SK-N-SH (cell line): Measurements from ENCODE around the gene MTIF2. TPM values are rescaled to one million over a fixed set of nuclear protein-coding genes. Genes with fewer than 3 reads are reported as not detected.

Source experiments
- CTCF ChIA-PET: fragments of 300-600, 350-600 bp; formaldehyde crosslinking; extraction: SDS; loops from one replicate; lab custom pipeline; 2021; lab: Yijun Ruan, JAX
- POLR2A ChIA-PET: fragments of 350-600 bp; sonication (Branson Sonifier 250); formaldehyde crosslinking; extraction: SDS; loops from one replicate; lab custom pipeline; 2020; ENCODE audit warnings: antibody characterized with exemption, inconsistent platforms; lab: Yijun Ruan, JAX
- DNase-seq: peaks from one replicate; pipeline ENCODE4 v3.0.0; 2012
- H2AFZ ChIP-seq: fragments of 200-600 bp; sonication (generic); 2 replicates; pipeline ENCODE4 v1.8.1; 2016; ENCODE audit warnings: antibody characterized with exemption, mild to moderate bottlenecking, low read depth
- H3F3A ChIP-seq: fragments of 200-600 bp; sonication (generic); replicated peaks from 2 replicates; pipeline ENCODE3; 2016; ENCODE audit warnings: antibody characterized with exemption, mild to moderate bottlenecking; ENCODE audit not compliant: insufficient read depth
- H3K27ac ChIP-seq, 2 experiments: fragments of 200-500 bp in 1 of 2; fragments of 200-600 bp in 1 of 2; sonication (Bioruptor generic) in 1 of 2; sonication (generic), shearing (Covaris generic) in 1 of 2; 2 replicates each; pipeline versions ENCODE4 v1.5.1 to v1.6.1; 2014 to 2016; ENCODE audit warnings: low read depth in 2 of 2, inconsistent platforms in 1 of 2, low read length in 1 of 2, mild to moderate bottlenecking in 1 of 2, mixed read lengths in 1 of 2
- H3K27me3 ChIP-seq: fragments of 200-600 bp; sonication (generic), shearing (Covaris generic); 2 replicates; pipeline ENCODE4 v1.6.1; 2016; ENCODE audit warnings: mixed run types; ENCODE audit not compliant: insufficient read depth
- H3K36me3 ChIP-seq, 2 experiments: fragments of 200-500 bp in 1 of 2; fragments of 200-600 bp in 1 of 2; sonication (Bioruptor generic) in 1 of 2; sonication (generic) in 1 of 2; replicated peaks in 1 of 2; 2 replicates each; pipeline versions ENCODE3 to v1.5.1; 2014 to 2016; ENCODE audit warnings: low read length in 1 of 2, mild to moderate bottlenecking in 1 of 2; ENCODE audit not compliant: insufficient read depth in 2 of 2, control insufficient read depth in 1 of 2
- H3K4me1 ChIP-seq, 2 experiments: fragments of 200-500 bp in 1 of 2; fragments of 200-600 bp in 1 of 2; sonication (Bioruptor generic) in 1 of 2; sonication (generic), shearing (Covaris generic) in 1 of 2; 2 replicates each; pipeline versions ENCODE4 v1.5.1 to v1.6.1; 2014 to 2016; ENCODE audit warnings: low read depth in 1 of 2, low read length in 1 of 2, mixed run types in 1 of 2; ENCODE audit not compliant: insufficient read depth in 2 of 2, control insufficient read depth in 1 of 2
- H3K4me2 ChIP-seq: fragments of 200-600 bp; sonication (generic), shearing (Covaris generic); 2 replicates; pipeline ENCODE4 v1.6.1; 2017; ENCODE audit warnings: mixed run types
- H3K4me3 ChIP-seq, 2 experiments: fragments of 200-500 bp in 1 of 2; fragments of 200-600 bp in 1 of 2; sonication (Bioruptor generic) in 1 of 2; sonication (generic), shearing (Covaris generic) in 1 of 2; 2 replicates each; pipeline versions ENCODE4 v1.5.1 to v1.8.1; 2014 to 2016; ENCODE audit warnings: low read depth in 2 of 2, inconsistent platforms in 1 of 2, low read length in 1 of 2, mild to moderate bottlenecking in 1 of 2, mixed read lengths in 1 of 2, moderate library complexity in 1 of 2
- H3K79me2 ChIP-seq: fragments of 200-600 bp; sonication (generic); 2 replicates; pipeline ENCODE4 v1.8.1; 2017; ENCODE audit warnings: mild to moderate bottlenecking; ENCODE audit not compliant: insufficient read depth
- H3K9ac ChIP-seq: fragments of 200-600 bp; sonication (generic); 2 replicates; pipeline ENCODE4 v1.6.1; 2017; ENCODE audit warnings: mixed run types
- H3K9me2 ChIP-seq: fragments of 200-600 bp; sonication (generic); 2 replicates; pipeline ENCODE4 v1.6.1; 2017; ENCODE audit warnings: mixed run types
- H3K9me3 ChIP-seq: fragments of 200-600 bp; sonication (generic); 2 replicates; pipeline ENCODE4 v1.6.1; 2017; ENCODE audit warnings: mixed run types, mild to moderate bottlenecking, moderate library complexity
- H4K20me1 ChIP-seq: fragments of 200-600 bp; sonication (generic); 2 replicates; pipeline ENCODE4 v1.6.1; 2017; ENCODE audit warnings: mild to moderate bottlenecking, mixed run types; ENCODE audit not compliant: insufficient read depth
- CHD2 ChIP-seq: fragments of 150-350 bp; IDR thresholded peaks from 2 replicates; pipeline ENCODE4 v1.6.1; 2018; ENCODE audit warnings: low read length; ENCODE audit not compliant: partially characterized antibody
- ELF1 ChIP-seq: IDR thresholded peaks from 2 replicates; pipeline ENCODE4 v1.4.0; 2012
- EZH2phosphoT487 ChIP-seq: fragments of 200-600 bp; sonication (generic); IDR thresholded peaks from 2 replicates; pipeline ENCODE4 v1.6.1; 2017; ENCODE audit warnings: low read depth, mixed run types, mild to moderate bottlenecking, antibody characterized with exemption, moderate library complexity, borderline replicate concordance
- FOSL2 ChIP-seq: IDR thresholded peaks from 2 replicates; pipeline ENCODE4 v1.4.0; 2012; ENCODE audit warnings: low read depth, mild to moderate bottlenecking, moderate library complexity, borderline replicate concordance
- FOXM1 ChIP-seq: IDR thresholded peaks from 2 replicates; pipeline ENCODE4 v1.4.0; 2012; ENCODE audit warnings: low read depth, mild to moderate bottlenecking
- JUND ChIP-seq: IDR thresholded peaks from 2 replicates; pipeline ENCODE4 v1.4.0; 2012
- MEF2A ChIP-seq: IDR thresholded peaks from 2 replicates; pipeline ENCODE4 v1.4.0; 2012; ENCODE audit warnings: low read depth, borderline replicate concordance
- MXI1 ChIP-seq: IDR thresholded peaks from 2 replicates; pipeline ENCODE4 v1.6.1; 2012; ENCODE audit warnings: mild to moderate bottlenecking, low read depth, low read length, improper control_type of control experiment
- NRF1 ChIP-seq: IDR thresholded peaks from 2 replicates; pipeline ENCODE4 v1.6.1; 2012; ENCODE audit warnings: low read depth, mild to moderate bottlenecking, low read length
- POLR2AphosphoS5 ChIP-seq: IDR thresholded peaks from 2 replicates; pipeline ENCODE4 v1.6.1; 2012; ENCODE audit warnings: low read depth, low read length
- RCOR1 ChIP-seq: fragments of 150-350 bp; IDR thresholded peaks from 2 replicates; pipeline ENCODE4 v1.6.1; 2017; ENCODE audit warnings: antibody characterized with exemption, low read length
- RFX5 ChIP-seq: IDR thresholded peaks from 2 replicates; pipeline ENCODE4 v1.6.1; 2012; ENCODE audit warnings: mild to moderate bottlenecking, improper control_type of control experiment, low read length
- RXRA ChIP-seq: IDR thresholded peaks from 2 replicates; pipeline ENCODE4 v1.4.0; 2012; ENCODE audit warnings: low read depth, mild to moderate bottlenecking, borderline replicate concordance
- TEAD4 ChIP-seq: IDR thresholded peaks from 2 replicates; pipeline ENCODE4 v1.4.0; 2012; ENCODE audit warnings: mild to moderate bottlenecking, borderline replicate concordance; ENCODE audit not compliant: insufficient read depth
- WGBS: methylation state at CpG from one replicate; pipeline ENCODE4 v1.1.6; 2017; ENCODE audit warnings: low lambda C conversion rate; 5-methylcytosine and 5-hydroxymethylcytosine counted together
- polyA plus RNA-seq, 3 experiments: library from polyadenylated mRNA; depleted of rRNA; stranded (reverse); fragments of >200 nt; gene quantifications; 2 replicates each; pipeline ENCODE4 v1.2.3, GENCODE V29; 2012
- TF ChIP-seq, protein P1 (sequence below): IDR thresholded peaks from 2 replicates; pipeline ENCODE4 v1.4.0; 2012; ENCODE audit warnings: low read depth, borderline replicate concordance
- TF ChIP-seq, protein P2 (sequence below): IDR thresholded peaks from 2 replicates; pipeline ENCODE4 v1.4.0; 2012; ENCODE audit warnings: low read depth, borderline replicate concordance
- TF ChIP-seq, protein P3 (sequence below): fragments of 150-350 bp; IDR thresholded peaks from 2 replicates; pipeline ENCODE4 v1.6.1; 2017; ENCODE audit warnings: antibody characterized with exemption, low read length, low read depth, borderline replicate concordance
- TF ChIP-seq, protein P4 (sequence below): fragments of 150-350 bp; IDR thresholded peaks from 2 replicates; pipeline ENCODE4 v1.6.1; 2016; ENCODE audit warnings: mild to moderate bottlenecking, low read depth, low read length
- TF ChIP-seq, protein P5 (sequence below): fragments of 200-600 bp; sonication (generic); IDR thresholded peaks from 2 replicates; pipeline ENCODE4 v1.6.1; 2017; ENCODE audit warnings: antibody characterized with exemption, mild to moderate bottlenecking, moderate library complexity
- TF ChIP-seq, protein P6 (sequence below): IDR thresholded peaks from 2 replicates; pipeline ENCODE4; 2012

Gene MTIF2
- polyA plus RNA-seq, 1 of the 3 experiments (the other 2 are of a cell fraction) = 12.9 TPM

DNA sequence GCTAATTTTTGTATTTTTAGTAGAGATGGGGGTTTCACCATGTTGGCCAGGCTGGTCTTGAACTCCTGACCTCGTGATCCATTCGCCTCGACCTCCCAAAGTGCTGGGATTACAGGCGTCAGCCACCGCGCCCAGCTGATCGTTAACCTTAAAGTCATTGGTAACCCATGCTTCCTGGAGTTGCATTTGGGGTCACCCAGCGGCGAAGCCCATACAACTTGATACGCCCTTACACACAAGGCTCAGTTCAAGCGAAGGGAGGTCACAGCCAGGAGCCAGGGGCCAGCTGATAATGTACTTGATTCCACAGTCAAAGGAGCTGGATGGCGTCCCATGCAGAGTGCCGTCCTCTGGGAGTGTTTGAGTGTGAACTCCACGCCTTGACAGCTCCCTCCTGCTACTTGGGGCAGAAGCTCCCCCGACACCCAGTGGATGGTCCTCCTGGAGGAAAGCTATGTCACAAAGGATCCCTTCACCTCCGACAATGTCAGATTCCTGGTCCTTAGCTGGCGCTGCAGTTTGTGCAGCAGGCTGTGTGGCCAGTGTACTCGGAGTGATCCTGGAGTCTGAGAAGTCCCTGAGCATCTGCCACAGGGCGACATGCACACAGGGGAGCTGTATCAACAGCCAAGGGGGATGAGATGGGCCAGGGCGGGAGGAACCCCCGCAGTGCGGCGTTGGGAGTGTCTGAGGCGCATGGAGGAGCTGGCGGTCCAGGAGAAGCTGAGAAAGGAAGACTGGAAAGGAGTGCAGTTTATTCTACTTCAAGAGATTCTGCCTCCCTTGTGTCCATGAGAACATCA lies 44.9 kb downstream of the MTIF2 start:
- Histone ChIP-seq H3K4me3 (no peak overlapping the region), H4K20me1 (no peaks in the 10 kb centered on the region), H3K9ac (no peak overlapping the region), H3K79me2 (peaks cover 15% of the 10 kb centered on the region; the same call in 1 of the 2 replicates), H3K9me2 (no peaks in the 10 kb centered on the region), H2AFZ (no peak overlapping the region), H3K4me2 (no peak overlapping the region), H3K27me3 (no peaks in the 10 kb centered on the region), H3K4me1 (peaks cover 0 to 3% of the 10 kb centered on the region in 2 experiments; a peak in 1 of 4 replicates), H3K9me3 (no peaks in the 10 kb centered on the region), H3F3A (peaks cover 7% of the 10 kb centered on the region), H3K36me3 (peaks cover 10 to 19% of the 10 kb centered on the region in 2 experiments), H3K27ac (no peak overlapping the region)
- POLR2A ChIA-PET = interaction anchor here (1.3 kb wide), 1 partner anchor 174 kb away, joined by 3 read pairs; the partner anchor contains the start of gene RTN4
- CTCF ChIA-PET = interaction anchor here (0.9 kb wide), 1 partner anchor 385 kb away, joined by 3 read pairs; no protein-coding TSS in a partner anchor
- WGBS = 98% methylated on average over 25 of the region's 25 CpGs
- DNase-seq = no peak
- TF ChIP-seq RXRA = no peak
- no peak for TF ChIP-seq FOSL2
- TF ChIP-seq ELF1 = no peak
- TF ChIP-seq, protein P1, sequence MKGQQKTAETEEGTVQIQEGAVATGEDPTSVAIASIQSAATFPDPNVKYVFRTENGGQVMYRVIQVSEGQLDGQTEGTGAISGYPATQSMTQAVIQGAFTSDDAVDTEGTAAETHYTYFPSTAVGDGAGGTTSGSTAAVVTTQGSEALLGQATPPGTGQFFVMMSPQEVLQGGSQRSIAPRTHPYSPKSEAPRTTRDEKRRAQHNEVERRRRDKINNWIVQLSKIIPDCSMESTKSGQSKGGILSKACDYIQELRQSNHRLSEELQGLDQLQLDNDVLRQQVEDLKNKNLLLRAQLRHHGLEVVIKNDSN = no peak
- TF ChIP-seq, protein P2, sequence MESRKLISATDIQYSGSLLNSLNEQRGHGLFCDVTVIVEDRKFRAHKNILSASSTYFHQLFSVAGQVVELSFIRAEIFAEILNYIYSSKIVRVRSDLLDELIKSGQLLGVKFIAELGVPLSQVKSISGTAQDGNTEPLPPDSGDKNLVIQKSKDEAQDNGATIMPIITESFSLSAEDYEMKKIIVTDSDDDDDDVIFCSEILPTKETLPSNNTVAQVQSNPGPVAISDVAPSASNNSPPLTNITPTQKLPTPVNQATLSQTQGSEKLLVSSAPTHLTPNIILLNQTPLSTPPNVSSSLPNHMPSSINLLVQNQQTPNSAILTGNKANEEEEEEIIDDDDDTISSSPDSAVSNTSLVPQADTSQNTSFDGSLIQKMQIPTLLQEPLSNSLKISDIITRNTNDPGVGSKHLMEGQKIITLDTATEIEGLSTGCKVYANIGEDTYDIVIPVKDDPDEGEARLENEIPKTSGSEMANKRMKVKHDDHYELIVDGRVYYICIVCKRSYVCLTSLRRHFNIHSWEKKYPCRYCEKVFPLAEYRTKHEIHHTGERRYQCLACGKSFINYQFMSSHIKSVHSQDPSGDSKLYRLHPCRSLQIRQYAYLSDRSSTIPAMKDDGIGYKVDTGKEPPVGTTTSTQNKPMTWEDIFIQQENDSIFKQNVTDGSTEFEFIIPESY = no peak
- TF ChIP-seq, protein P3, sequence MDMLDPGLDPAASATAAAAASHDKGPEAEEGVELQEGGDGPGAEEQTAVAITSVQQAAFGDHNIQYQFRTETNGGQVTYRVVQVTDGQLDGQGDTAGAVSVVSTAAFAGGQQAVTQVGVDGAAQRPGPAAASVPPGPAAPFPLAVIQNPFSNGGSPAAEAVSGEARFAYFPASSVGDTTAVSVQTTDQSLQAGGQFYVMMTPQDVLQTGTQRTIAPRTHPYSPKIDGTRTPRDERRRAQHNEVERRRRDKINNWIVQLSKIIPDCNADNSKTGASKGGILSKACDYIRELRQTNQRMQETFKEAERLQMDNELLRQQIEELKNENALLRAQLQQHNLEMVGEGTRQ = no peak
- no peak for TF ChIP-seq POLR2AphosphoS5
- TF ChIP-seq RCOR1 = no peak
- no peak for TF ChIP-seq EZH2phosphoT487
- TF ChIP-seq, protein P4, sequence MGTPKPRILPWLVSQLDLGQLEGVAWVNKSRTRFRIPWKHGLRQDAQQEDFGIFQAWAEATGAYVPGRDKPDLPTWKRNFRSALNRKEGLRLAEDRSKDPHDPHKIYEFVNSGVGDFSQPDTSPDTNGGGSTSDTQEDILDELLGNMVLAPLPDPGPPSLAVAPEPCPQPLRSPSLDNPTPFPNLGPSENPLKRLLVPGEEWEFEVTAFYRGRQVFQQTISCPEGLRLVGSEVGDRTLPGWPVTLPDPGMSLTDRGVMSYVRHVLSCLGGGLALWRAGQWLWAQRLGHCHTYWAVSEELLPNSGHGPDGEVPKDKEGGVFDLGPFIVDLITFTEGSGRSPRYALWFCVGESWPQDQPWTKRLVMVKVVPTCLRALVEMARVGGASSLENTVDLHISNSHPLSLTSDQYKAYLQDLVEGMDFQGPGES = no peak
- no peak for TF ChIP-seq TEAD4
- no peak for TF ChIP-seq RFX5
- TF ChIP-seq MXI1 = no peak
- TF ChIP-seq JUND = no peak
- no peak for TF ChIP-seq CHD2
- TF ChIP-seq NRF1 = no peak
- TF ChIP-seq, protein P5, sequence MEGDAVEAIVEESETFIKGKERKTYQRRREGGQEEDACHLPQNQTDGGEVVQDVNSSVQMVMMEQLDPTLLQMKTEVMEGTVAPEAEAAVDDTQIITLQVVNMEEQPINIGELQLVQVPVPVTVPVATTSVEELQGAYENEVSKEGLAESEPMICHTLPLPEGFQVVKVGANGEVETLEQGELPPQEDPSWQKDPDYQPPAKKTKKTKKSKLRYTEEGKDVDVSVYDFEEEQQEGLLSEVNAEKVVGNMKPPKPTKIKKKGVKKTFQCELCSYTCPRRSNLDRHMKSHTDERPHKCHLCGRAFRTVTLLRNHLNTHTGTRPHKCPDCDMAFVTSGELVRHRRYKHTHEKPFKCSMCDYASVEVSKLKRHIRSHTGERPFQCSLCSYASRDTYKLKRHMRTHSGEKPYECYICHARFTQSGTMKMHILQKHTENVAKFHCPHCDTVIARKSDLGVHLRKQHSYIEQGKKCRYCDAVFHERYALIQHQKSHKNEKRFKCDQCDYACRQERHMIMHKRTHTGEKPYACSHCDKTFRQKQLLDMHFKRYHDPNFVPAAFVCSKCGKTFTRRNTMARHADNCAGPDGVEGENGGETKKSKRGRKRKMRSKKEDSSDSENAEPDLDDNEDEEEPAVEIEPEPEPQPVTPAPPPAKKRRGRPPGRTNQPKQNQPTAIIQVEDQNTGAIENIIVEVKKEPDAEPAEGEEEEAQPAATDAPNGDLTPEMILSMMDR = no peak
- no peak for TF ChIP-seq MEF2A
- TF ChIP-seq, protein P6, sequence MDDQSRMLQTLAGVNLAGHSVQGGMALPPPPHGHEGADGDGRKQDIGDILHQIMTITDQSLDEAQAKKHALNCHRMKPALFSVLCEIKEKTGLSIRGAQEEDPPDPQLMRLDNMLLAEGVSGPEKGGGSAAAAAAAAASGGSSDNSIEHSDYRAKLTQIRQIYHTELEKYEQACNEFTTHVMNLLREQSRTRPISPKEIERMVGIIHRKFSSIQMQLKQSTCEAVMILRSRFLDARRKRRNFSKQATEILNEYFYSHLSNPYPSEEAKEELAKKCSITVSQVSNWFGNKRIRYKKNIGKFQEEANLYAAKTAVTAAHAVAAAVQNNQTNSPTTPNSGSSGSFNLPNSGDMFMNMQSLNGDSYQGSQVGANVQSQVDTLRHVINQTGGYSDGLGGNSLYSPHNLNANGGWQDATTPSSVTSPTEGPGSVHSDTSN = no peak
- no peak for TF ChIP-seq FOXM1
